ENCODE results near the gene ADARB1. TPM values are rescaled to one million over a fixed set of nuclear protein-coding genes. Genes with fewer than 3 reads are reported as not detected.

The ADARB1 gene
- polyA plus RNA-seq, 1 donor (not counting 4 experiments of a cell fraction or from before 2014, with no cell fraction given): 13.0 TPM

GRCh38 chr21:45085700-45086099, 11.3 kb downstream of the ADARB1 start:
- H3K27me3 ChIP-seq (ENCODE audit: control insufficient read depth, extremely low read depth, insufficient read depth, low read length): no peaks in the 10 kb centered on the region
- no peak overlapping the region for H3K4me2 ChIP-seq (ENCODE audit: control insufficient read depth, extremely low read depth, insufficient read depth, low read depth, low read length)
- no peak overlapping the region for H3K27ac ChIP-seq (ENCODE audit: control insufficient read depth, insufficient read depth, low read length)
- no peak overlapping the region for H3K4me3 ChIP-seq (ENCODE audit: control insufficient read depth in 2 of 3, extremely low read depth in 1 of 3, insufficient read depth in 2 of 3, low read depth in 1 of 3, low read length in 3 of 3)
- H3K9ac ChIP-seq (ENCODE audit: control insufficient read depth, extremely low read depth, insufficient read depth, low read length): no peak overlapping the region
- H3K4me1 ChIP-seq (ENCODE audit: control insufficient read depth, extremely low read depth, insufficient read depth, low read length): peaks cover 13% of the 10 kb centered on the region
- H3K9me3 ChIP-seq (ENCODE audit: control insufficient read depth, low read depth, low read length): no peaks in the 10 kb centered on the region
- H4K20me1 ChIP-seq (ENCODE audit: control insufficient read depth, extremely low read depth, insufficient read depth, low read length): peaks cover 4% of the 10 kb centered on the region
- peaks cover 3 to 6% of the 10 kb centered on the region in 2 experiments for H3K36me3 ChIP-seq (ENCODE audit: control insufficient read depth in 2 of 2, extremely low read depth in 1 of 2, insufficient read depth in 2 of 2, low read length in 2 of 2)
- no peaks in the 10 kb centered on the region for H3K9me1 ChIP-seq (ENCODE audit: control insufficient read depth, extremely low read depth, insufficient read depth, low read length)
- DNase-seq (ENCODE audit: low read depth, low spot score) (no peak), FAIRE-seq (no peak)
- peaks cover 45% of the 10 kb centered on the region for H3K79me2 ChIP-seq (ENCODE audit: control insufficient read depth, insufficient read depth, low read length)
- no peak for TF ChIP-seq CTCF (optimal IDR thresholded peaks at IDR 0.05 in 1 of 3, IDR thresholded peaks at IDR 0.05 in 1 of 3, conservative IDR thresholded peaks at IDR 0.05 in 1 of 3; ENCODE audit: extremely low read depth in 1 of 3, insufficient read depth in 2 of 3, low read length in 3 of 3)
- no peak for TF ChIP-seq EZH2 (IDR thresholded peaks at IDR 0.05; ENCODE audit: low read length)
- dilution Hi-C loops (cut with MboI; ENCODE audit: extremely low pct_ligation_motif_present, low sequenced_read_pairs): no loop called here
- H2AFZ ChIP-seq (ENCODE audit: control insufficient read depth, low read length): no peak overlapping the region

GRCh38 chr21:45086337-45086958, 12.1 kb downstream of the ADARB1 start:
- Histone ChIP-seq H3K4me3 (ENCODE audit: control insufficient read depth in 2 of 3, extremely low read depth in 1 of 3, insufficient read depth in 2 of 3, low read depth in 1 of 3, low read length in 3 of 3) (no peak overlapping the region), H3K9ac (ENCODE audit: control insufficient read depth, extremely low read depth, insufficient read depth, low read length) (no peak overlapping the region), H3K4me2 (ENCODE audit: control insufficient read depth, extremely low read depth, insufficient read depth, low read depth, low read length) (no peak overlapping the region), H3K9me1 (ENCODE audit: control insufficient read depth, extremely low read depth, insufficient read depth, low read length) (no peaks in the 10 kb centered on the region), H2AFZ (ENCODE audit: control insufficient read depth, low read length) (no peak overlapping the region), H3K9me3 (ENCODE audit: control insufficient read depth, low read depth, low read length) (no peaks in the 10 kb centered on the region), H3K4me1 (ENCODE audit: control insufficient read depth, extremely low read depth, insufficient read depth, low read length) (peaks cover 7% of the 10 kb centered on the region), H4K20me1 (ENCODE audit: control insufficient read depth, extremely low read depth, insufficient read depth, low read length) (peaks cover under 1% of the 10 kb centered on the region), H3K36me3 (ENCODE audit: control insufficient read depth in 2 of 2, extremely low read depth in 1 of 2, insufficient read depth in 2 of 2, low read length in 2 of 2) (peaks cover 3 to 6% of the 10 kb centered on the region in 2 experiments), H3K27me3 (ENCODE audit: control insufficient read depth, extremely low read depth, insufficient read depth, low read length) (no peaks in the 10 kb centered on the region), H3K27ac (ENCODE audit: control insufficient read depth, insufficient read depth, low read length) (no peak overlapping the region), H3K79me2 (ENCODE audit: control insufficient read depth, insufficient read depth, low read length) (peaks cover 42% of the 10 kb centered on the region)
- TF ChIP-seq CTCF (optimal IDR thresholded peaks at IDR 0.05 in 1 of 3, IDR thresholded peaks at IDR 0.05 in 1 of 3, conservative IDR thresholded peaks at IDR 0.05 in 1 of 3; ENCODE audit: extremely low read depth in 1 of 3, insufficient read depth in 2 of 3, low read length in 3 of 3): no peak
- no peak for TF ChIP-seq EZH2 (IDR thresholded peaks at IDR 0.05; ENCODE audit: low read length)
- no peak for DNase-seq (ENCODE audit: low read depth, low spot score)
- dilution Hi-C loops (cut with MboI; ENCODE audit: extremely low pct_ligation_motif_present, low sequenced_read_pairs): no loop called here
- FAIRE-seq: no peak
